HUES48 (cell line): Measurements from ENCODE around the gene CYP4A22.
A peak's percentile ranks its signal among the peaks of the same experiment; 100 is the strongest.
"Not testable (repeated sequence)": the region's sequence is repeated elsewhere in the genome, so short reads cannot be mapped to it uniquely, and the experiment has no call there.

Experiments
- H3K27ac ChIP-seq: one replicate; pipeline ENCODE4 v1.7.0; 2013; ENCODE audit warnings: low read depth, low read length, inconsistent platforms
- H3K27me3 ChIP-seq: 2 replicates; pipeline ENCODE4 v1.6.1; 2013; ENCODE audit warnings: mild to moderate bottlenecking, low read length; ENCODE audit not compliant: control insufficient read depth, insufficient read depth
- H3K36me3 ChIP-seq: 2 replicates; pipeline ENCODE4 v1.6.1; 2013; ENCODE audit warnings: low read length; ENCODE audit not compliant: control insufficient read depth, insufficient read depth
- H3K4me1 ChIP-seq: 2 replicates; pipeline ENCODE4 v1.6.1; 2013; ENCODE audit warnings: mild to moderate bottlenecking, low read length; ENCODE audit not compliant: control insufficient read depth, insufficient read depth
- H3K4me3 ChIP-seq: 2 replicates; pipeline ENCODE4 v1.5.1; 2013; ENCODE audit warnings: mild to moderate bottlenecking, low read depth, low read length
- H3K9ac ChIP-seq: 2 replicates; pipeline ENCODE4 v1.6.1; 2013; ENCODE audit warnings: mild to moderate bottlenecking, low read depth, low read length, moderate library complexity
- H3K9me3 ChIP-seq: 2 replicates; pipeline ENCODE4 v1.6.1; 2013; ENCODE audit warnings: low read length; ENCODE audit not compliant: control insufficient read depth, insufficient read depth

CYP4A22 gene

DNA sequence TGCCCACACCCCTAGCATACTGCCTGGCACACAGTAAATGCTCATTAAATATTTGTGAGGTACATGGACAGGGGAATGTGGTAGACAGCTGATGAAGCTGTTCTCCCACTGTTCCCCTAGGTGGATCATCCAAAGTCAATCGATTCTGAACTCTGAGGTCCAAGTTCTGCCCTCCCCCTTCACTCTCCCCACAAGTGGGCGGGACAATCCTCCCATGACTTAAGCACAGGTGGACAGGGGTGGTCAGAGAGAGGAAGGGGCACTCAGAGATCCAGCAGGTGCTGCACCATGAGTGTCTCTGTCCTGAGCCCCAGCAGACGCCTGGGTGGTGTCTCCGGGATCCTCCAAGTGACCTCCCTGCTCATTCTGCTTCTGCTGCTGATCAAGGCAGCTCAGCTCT lies at the start of gene CYP4A22:
Gene CYP4A22, plus strand, starts transcription at position 244 of the 400 bp plus-strand sequence. Its CDS starts 45 bp downstream, at position 289.
- Histone ChIP-seq H3K4me3 (no peak within 1 kb of the TSS), H3K27ac (no peak within 1 kb of the TSS), H3K9me3 (no peaks in the 10 kb centered on the region), H3K27me3 (no peaks in the 10 kb centered on the region), H3K4me1 (no peaks in the 10 kb centered on the region), H3K36me3 (no peaks in the 10 kb centered on the region), H3K9ac (no peak within 1 kb of the TSS)

DNA sequence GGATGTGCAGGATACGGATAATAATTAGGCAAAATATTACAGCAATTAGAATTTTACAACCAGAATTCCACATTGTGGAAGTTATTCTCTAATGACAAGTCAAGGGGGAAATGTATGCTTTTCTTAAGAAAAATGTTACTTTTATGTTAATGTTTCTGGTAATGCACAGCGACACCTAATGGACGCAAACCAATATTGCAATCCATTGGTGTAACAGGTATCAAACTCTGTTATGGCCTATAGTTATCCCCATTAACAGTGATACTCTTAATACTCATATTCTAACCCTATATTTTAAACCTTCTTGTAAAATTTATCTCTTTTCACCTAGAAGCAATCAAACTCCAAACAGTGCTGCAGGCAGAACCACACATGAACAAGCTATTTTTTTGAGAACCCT lies 47.9 kb upstream of the CYP4A22 start:
- not testable (repeated sequence) for H3K36me3 ChIP-seq, H3K9me3 ChIP-seq, H3K27me3 ChIP-seq, H3K4me3 ChIP-seq, H3K4me1 ChIP-seq, H3K9ac ChIP-seq, H3K27ac ChIP-seq

GRCh38 chr1:47091476-47091875 lies 45.8 kb upstream of the CYP4A22 start:
- H3K9ac ChIP-seq, H3K9me3 ChIP-seq, H3K27ac ChIP-seq, H3K4me3 ChIP-seq, H3K4me1 ChIP-seq, H3K27me3 ChIP-seq, H3K36me3 ChIP-seq: not testable (repeated sequence)

DNA sequence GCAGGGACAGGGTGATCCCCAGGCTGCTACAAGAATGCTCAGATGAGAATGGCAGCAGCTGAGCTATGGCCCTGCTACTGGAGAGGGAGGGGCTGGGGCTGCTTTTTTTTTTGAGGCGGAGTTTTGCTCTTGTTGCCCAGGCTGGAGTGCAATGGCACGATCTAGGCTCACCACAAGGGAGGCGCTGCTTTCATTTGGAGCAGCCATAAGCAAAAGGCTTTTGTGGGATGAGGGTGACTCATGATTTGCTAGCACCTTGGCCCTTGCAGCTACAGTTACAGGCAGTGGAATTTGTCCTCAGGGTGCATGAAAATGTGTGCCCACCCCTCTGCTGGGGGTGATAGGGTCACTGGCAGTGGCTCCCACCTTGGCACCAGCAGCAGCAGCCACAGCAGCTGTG lies 32.4 kb upstream of the CYP4A22 start:
- H3K9me3 ChIP-seq: no peaks in the 10 kb centered on the region
- H3K27me3 ChIP-seq: no peaks in the 10 kb centered on the region

DNA sequence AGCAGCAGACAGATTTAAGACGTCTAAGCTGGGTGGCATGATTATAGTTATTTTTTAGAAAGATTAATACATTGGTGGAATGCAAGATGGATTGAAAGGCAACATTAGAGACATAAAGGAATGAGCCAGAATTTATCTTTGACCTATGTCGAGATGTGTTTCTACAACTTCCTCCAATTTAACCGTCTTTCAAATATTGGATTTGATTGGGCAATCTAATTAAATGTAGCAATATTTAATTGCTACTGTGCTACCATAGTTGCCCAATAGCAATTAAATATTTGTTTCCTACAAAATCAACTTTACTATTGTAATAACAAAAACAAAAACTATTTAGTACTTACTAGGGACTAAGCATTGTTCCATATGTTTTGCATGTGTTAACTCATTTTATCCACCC lies 30.4 kb upstream of the CYP4A22 start:
- no peak overlapping the region for H3K9ac ChIP-seq
- H3K27ac ChIP-seq: no peak overlapping the region
- H3K4me1 ChIP-seq: peaks cover 13% of the 10 kb centered on the region; the same call in 1 of the 2 replicates
- no peaks in the 10 kb centered on the region for H3K9me3 ChIP-seq
- no peaks in the 10 kb centered on the region for H3K27me3 ChIP-seq
- H3K4me3 ChIP-seq: no peak overlapping the region
- H3K36me3 ChIP-seq: no peaks in the 10 kb centered on the region

More for the DNA sequence above, 32.4 kb upstream of the CYP4A22 start:
- H3K9ac ChIP-seq: no peak overlapping the region
- no peaks in the 10 kb centered on the region for H3K36me3 ChIP-seq
- peaks cover 13% of the 10 kb centered on the region; the same call in 1 of the 2 replicates for H3K4me1 ChIP-seq
- H3K27ac ChIP-seq: no peak overlapping the region
- H3K4me3 ChIP-seq: no peak overlapping the region

DNA sequence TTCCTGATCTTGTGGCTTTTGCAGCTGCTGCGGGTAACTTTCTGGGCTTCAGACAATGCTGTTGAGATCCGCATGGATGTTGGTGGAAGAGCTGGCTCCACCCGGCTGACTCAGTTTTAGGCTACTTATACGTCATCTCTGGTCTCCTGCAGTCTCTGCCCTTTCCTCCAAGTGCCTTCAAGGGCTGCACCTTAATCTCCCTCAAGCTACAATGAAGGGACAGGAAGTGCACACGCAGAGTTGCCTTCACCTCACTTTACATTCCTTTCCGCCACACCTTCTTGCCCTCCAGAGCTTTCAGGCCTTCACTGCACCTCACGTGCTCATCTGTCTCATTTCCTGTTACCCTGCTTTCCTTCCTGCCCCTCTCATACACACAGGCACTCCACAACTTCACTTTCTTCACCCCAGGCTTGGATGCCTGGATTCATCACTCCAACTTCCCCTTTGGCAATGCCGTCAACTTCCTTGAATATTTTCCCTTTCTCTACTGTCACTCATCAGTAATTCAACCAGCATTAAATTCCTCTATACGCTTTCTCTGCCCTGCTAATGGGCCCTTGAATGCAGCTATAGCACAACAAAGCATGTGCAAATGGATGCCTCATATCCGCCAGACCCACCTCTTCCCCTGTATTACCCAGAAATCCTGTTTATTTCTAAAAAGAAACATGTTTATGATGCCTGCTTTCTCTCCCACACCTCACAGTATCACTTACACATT lies 29.2 kb upstream of the CYP4A22 start:
- not testable (repeated sequence) for H3K4me3 ChIP-seq, H3K27me3 ChIP-seq, H3K36me3 ChIP-seq, H3K9me3 ChIP-seq, H3K9ac ChIP-seq
- Histone ChIP-seq H3K4me1 (peaks cover 21% of the 10 kb centered on the region), H3K27ac (peak overlapping the region; percentile 58)

DNA sequence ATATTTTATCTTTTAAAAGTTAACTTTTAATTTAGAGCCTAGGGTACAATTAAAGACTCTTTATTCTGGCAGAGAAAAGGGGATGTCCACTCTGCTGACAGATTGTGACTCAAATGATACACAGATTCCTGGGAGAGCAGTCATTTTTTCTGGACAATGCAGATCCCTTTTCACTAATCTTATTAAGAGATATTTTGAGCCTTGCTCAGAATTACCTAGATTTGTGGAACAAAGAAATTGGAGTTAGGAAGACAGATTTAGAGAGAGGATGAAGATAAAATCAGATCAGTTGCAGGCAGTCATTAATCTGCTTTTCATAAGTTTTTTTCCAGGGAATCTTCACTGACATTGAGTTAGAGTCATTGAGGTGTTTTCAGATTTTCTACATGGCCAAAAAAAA lies 27.8 kb upstream of the CYP4A22 start:
- H3K4me1 ChIP-seq: peaks cover 25% of the 10 kb centered on the region
- H3K9me3 ChIP-seq, H3K36me3 ChIP-seq, H3K27me3 ChIP-seq, H3K27ac ChIP-seq, H3K9ac ChIP-seq, H3K4me3 ChIP-seq: not testable (repeated sequence)

DNA sequence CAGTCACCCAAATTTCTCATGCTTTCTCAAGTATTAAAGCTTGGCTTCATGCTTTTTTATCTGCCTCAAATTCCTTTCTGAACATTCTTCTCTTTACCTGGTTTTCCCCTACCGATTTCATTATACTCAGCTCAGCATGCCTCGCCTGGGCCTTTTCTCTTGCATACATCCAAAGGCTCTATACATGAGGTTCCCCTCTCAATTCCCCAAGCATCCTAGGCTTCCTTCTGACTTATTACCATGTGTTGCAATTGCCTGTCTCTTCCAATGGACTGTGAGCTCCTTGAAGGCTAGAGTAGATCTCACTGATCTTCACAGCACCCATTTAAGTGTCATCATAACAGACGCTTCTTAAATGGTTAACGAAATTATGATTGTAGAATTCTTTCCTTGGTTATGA lies 24.1 kb upstream of the CYP4A22 start:
- peaks cover 11% of the 10 kb centered on the region for H3K4me1 ChIP-seq
- H3K9ac ChIP-seq: peak overlapping the region; percentile 5; the same call in 1 of the 2 replicates
- H3K36me3 ChIP-seq: no peaks in the 10 kb centered on the region
- H3K27me3 ChIP-seq: no peaks in the 10 kb centered on the region
- peak overlapping the region; percentile 47 for H3K27ac ChIP-seq
- 0 out of 2 replicates have a peak overlapping the region, but pooled peaks have one; percentile 11 for H3K4me3 ChIP-seq
- H3K9me3 ChIP-seq: no peaks in the 10 kb centered on the region

DNA sequence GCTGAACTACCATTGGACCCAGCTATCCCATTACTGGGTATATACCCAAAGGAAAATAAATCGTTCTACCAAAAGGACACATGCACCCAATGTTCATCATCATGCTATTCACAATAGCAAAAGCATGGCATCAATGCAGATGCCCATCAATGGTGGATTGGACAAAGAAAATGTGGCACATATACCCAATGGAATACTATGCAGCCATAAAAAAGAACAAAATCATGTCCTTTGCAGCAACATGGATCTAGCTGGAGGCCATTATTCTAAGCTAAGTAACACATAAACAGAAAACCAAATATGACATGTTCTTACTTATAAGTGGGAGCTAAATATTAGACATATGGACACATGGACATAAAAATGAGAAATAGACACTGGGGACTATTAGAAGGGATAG lies 16.2 kb upstream of the CYP4A22 start:
- H3K9ac ChIP-seq, H3K9me3 ChIP-seq, H3K36me3 ChIP-seq, H3K4me3 ChIP-seq, H3K27ac ChIP-seq, H3K4me1 ChIP-seq, H3K27me3 ChIP-seq: not testable (repeated sequence)

GRCh38 chr1:47124834-47125233 lies 12.4 kb upstream of the CYP4A22 start:
- H3K4me1 ChIP-seq, H3K36me3 ChIP-seq, H3K9me3 ChIP-seq: not testable (repeated sequence)

GRCh38 chr1:47126997-47127396 lies 10.2 kb upstream of the CYP4A22 start:
- H3K27me3 ChIP-seq, H3K9ac ChIP-seq, H3K36me3 ChIP-seq, H3K27ac ChIP-seq, H3K4me3 ChIP-seq, H3K9me3 ChIP-seq: not testable (repeated sequence)
- H3K4me1 ChIP-seq: peaks cover 21% of the 10 kb centered on the region

More at GRCh38 chr1:47124834-47125233, 12.4 kb upstream of the CYP4A22 start:
- H3K27me3 ChIP-seq, H3K9ac ChIP-seq, H3K4me3 ChIP-seq, H3K27ac ChIP-seq: not testable (repeated sequence)
